Endometrial microvascular endothelial cells (primary cell): Measurements from ENCODE around the gene LAIR1. TPM values are rescaled to one million over a fixed set of nuclear protein-coding genes. Genes with fewer than 3 reads are reported as not detected.
"Not testable (repeated sequence)": the region's sequence is repeated elsewhere in the genome, so short reads cannot be mapped to it uniquely, and the experiment has no call there.

Experiments
- in situ Hi-C: cut with HindIII; loops from 2 replicates; pipeline ENCODE4 v1.10.0; 2017; ENCODE audit warnings: low sequenced_read_pairs, low pct_unique_long_range_greater_than_20kb; ENCODE audit errors: inconsistent ontology term
- total RNA-seq: library from RNA; depleted of rRNA; stranded (reverse); fragments of >200 nt; gene quantifications from one replicate; pipeline ENCODE4 v1.2.3, GENCODE V29; 2015; ENCODE audit errors: inconsistent ontology term

The LAIR1 gene
- total RNA-seq, 1 donor from 2014 or later = not detected

DNA sequence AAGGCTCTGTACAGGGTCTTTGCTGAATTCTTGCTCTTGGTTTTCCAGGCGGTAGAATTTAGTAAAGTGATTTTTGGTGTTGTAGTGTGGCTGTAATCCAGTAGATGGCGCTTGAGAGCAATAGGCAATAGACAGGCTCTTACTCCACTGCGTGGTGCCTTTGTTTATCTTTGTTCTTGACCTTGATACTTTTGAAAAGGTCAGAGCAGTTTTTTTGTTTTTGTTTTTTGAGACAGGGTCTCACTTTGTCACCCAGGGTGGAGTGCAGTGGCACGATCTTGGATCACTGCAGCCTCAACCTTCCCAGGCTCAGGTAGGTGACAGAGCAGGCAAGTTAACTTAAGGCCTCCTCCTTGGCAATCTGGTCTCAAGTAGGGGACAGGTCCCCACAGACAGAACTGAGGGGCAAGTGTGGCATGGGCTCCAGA, 39.5 kb downstream of the LAIR1 start:
- in situ Hi-C loops = no loop called here

DNA sequence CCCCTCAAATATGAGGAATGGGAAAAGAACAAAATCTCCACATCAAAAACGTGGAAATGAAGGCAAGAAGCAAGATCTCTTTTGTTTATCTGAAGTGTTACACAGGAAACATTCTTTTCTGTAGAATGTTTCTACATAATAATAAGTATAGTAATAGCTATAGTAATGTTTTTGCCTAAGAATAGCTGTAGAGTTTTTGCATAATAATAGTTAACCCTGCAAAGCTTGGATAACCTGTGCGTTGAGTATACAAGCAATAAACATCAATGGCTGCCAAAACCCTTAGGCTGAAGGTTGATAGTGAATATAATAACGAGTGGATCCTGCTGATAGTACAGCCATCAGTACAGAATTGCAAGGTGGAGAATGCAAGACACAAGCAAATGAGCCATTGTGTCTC, 40.7 kb downstream of the LAIR1 start:
- in situ Hi-C loops = no loop called here

DNA sequence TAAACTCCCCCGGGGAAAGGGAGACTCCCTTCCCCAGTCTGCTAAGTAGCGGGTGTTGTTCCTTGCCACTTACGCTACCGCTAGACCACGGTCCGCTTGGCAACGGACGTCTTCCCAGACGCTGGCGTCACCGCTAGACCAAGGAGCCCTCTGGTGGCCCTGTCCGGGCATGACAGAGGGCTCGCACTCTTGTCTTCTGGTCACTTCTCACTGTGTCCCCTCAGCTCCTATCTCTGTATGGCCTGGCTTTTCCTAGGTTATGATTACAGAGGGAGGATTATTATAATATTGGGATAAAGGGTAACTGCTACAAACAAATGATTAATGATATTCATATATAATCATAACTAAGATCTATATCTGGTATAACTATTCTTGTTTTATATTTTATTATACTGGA, 41.8 kb downstream of the LAIR1 start:
- in situ Hi-C loops = not testable (repeated sequence)

DNA sequence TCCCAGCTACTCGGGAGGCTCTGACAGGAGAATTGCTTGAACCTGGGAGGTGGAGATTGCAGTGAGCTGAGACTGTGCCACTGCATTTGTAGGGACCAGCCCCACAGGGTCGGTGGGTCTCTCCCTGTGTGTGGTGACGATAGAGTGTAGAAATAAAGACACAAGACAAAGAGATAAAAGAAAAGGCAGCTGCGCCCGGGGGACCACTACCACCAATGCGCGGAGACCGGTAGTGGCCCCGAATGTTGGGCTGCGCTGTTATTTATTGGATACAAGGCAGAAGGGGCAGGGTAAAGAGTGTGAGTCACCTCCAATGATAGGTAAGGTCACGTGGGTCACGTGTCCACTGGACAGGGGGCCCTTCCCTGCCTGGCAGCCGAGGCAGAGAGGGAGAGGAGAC, 42.4 kb downstream of the LAIR1 start:
- in situ Hi-C loops = not testable (repeated sequence)

DNA sequence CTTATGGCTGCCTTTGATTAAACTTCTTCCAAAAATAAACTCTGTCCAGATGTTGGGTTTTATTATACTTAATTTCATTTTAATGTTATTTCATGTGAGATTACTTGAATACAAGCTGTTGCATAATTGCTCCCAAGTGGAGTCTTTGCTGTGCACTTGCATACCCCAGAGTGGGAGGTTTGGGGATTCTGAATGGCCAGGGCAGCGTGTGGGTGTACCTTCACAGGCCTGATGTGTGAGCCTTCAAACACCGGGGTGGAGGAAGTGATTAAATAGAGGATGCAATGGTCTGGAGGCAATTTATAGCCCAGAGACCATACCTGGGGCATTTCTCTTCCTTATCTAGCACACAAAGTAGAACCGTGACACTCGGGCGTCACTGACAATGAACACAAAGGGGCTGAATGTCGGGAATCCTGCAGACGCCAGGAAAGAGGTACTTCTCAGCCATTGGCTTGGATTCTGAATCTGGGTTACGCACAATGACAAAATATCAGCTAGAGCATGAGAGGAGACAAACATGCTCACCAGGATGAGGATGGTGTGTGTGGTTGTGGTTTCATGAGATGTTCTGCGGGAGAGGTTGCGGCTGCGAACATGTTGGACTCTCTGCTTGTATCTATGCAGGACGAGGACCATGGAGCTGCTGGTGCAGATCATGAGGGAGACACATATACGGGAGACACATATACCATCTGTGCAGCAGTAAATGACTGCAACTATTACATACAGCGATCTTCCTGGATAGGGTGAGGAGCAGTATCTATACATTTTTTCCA, 44.6 kb downstream of the LAIR1 start:
- in situ Hi-C loops = no loop called here

DNA sequence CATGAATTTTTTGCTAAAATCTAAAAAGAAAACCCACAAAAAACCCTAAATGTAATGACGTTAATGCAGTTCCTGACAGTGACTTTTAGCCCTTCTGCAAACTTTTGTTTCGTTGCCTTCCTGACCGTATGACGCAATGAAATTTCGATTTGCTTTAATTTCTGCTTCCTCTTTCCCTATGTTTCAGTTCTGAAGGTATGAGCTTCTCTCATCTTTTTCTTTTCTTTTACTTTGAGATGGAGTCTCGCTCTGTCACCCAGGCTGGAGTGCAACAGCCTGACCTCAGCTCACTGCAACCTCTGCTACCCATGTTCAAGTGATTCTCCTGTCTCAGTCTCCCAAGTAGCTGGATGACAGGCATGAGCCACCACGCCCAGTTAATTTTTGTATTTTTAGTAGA, 45.7 kb downstream of the LAIR1 start:
- in situ Hi-C loops = no loop called here

DNA sequence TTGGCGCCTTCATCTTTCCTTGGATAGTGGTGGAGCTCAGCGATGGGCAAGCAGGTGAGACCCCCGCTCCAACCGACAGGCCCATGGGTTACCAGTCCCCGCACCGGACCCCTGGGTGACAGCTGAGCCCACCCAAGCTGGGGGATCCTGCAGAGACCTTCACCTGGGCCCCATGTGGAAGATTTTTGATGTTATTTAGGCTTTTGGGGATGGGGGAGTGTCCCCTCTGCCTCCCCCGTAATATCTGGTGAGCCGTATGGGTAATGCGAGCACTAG, 46.8 kb downstream of the LAIR1 start:
- in situ Hi-C loops = no loop called here

DNA sequence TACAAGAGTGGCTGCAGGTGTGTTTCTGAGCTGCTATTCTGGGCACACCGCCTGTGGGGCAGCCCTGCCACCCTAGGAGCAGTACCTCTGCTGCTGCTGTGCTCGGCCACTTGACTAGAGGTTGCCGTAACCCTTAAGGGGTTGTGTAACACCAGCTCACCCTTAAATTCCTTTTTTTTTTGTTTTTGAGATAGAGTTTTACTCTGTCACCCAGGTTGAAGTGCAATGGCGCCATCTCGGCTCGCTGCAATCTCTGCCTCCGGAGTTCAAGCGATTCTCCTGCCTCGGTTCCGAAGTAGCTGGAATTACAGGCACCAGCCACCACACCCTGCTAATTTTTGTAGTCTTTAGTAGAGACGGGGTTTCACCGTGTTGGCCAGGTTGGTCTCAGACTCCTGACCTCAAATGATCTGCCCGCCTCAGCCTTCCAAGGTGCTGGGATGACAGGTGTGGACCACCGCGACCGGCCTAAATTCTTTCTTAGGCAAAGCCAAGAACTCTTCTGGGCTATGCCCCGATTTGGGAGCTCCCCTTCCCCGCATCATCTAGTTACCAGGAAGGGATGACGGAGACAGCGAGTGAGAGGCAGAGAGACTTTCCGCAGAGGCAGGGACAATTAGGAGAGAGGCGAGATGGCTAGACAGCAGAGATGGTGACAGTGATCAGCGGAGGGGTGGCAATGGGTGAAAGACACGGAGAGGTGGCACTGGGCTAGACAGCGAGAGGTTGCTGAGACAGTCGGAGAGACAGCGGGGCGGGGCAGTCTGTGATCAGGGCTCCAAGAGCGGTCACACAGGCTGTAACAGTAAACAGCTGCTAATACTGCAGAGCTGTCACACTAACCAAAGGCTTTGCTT, 47.4 kb downstream of the LAIR1 start:
- in situ Hi-C loops = no loop called here

DNA sequence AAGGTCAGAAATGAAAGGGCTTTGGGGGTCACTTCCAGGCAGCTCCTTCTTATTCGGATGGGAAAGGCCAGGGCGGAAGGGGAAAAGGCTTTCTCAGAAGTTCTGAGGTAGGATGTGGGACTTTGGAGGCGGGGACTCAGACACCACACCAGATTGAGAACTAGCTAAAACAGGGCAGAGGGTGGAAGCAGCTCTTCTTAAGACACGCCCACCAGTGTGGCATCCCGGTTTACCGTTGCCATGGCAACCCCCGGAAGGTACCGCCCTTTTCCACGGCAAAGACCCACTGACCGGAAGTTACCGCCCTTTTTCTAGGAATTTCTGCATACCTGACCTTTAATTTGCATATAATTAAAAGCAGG, 48.0 kb downstream of the LAIR1 start:
- in situ Hi-C loops = no loop called here

DNA sequence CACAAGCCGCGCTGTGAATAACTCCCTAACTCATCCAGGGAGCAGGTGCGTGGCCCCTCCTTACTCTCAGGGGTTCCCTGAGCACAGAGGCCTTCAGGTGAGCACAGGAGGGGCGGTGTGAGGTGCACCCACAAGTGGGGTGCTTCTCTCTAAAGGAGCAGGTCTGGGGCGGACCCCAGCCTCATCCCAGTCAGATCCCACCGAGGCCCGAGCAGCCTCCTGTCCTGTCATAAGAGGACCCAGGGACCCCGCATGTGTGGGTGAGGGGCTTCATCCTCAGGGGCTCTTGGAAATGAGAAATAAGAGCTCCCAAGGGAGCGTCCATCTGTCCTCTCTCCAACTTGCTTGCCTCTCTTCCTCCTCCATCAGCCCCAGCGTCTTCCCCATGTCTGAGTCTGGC, 48.8 kb downstream of the LAIR1 start:
- in situ Hi-C loops = no loop called here

DNA sequence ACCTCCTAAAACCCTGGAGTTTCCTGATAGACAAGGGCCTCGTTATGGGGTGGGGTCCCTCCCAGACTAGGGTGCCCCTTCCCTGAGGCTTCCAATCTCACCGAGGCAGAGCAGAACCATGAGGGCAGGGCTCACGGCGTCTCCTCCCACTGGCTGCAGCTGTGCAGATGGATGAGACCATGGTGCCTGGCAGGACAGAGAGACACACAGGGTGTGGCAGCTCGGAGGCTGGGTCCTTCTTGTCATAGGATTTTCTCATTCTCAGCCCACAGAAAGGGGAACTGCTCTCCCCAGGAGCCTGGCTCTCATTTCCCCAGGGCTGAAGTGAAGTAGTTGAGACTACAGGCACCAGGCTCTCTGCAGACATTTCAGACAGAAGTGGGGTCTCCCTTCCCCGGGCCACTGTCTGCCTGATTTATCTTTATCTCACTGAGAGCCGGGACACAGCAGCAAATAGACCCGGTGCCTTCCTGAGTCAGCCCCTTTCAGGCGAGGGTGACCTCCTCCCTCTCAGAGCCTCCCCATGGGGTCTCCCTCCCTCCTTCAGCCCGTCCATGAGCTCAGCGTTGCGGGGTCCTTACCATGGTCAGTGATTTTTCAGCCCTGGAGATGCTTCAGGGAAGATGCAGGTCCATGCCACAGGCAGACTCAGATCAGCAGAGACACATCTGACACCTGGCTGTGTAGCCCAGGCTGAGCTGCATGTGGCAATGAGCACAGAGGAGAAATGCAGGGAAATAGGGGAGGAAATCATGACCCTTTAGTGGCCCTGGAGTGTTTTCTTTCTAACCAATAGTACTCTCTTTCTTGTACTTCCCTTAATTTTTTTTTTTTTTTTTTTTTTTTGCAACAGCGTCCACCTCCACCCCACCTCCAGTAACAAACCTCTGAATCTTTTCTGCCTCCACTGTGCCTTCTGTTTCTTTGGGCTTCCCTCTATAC, 52.0 kb downstream of the LAIR1 start, which contains the start of gene LILRA5:
Gene LILRA5 (minus strand): TSS at position 731 of the 942 bp plus-strand sequence. CDS start 147 bp downstream, at position 584.
- in situ Hi-C loops = no loop called here

DNA sequence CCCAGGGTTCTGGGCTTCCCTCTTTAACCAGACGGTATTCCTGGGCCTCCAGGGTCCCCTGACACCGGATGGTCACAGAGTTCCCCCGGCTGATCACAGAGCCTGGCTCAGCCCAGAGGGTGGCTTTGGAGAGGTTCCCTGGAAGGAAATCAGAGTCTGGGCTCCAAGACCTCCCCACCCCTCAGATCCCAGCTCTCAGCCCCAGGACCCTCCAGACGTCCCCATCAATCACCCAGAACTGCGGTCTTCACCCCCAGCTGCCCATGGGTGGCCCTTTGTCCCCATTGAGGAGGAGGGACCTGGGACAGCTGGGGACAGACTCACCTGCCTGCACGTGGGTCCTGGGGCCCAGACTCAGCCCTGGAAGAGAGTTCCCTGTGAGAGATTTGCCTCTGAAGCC, 52.7 kb downstream of the LAIR1 start:
- in situ Hi-C loops = no loop called here

DNA sequence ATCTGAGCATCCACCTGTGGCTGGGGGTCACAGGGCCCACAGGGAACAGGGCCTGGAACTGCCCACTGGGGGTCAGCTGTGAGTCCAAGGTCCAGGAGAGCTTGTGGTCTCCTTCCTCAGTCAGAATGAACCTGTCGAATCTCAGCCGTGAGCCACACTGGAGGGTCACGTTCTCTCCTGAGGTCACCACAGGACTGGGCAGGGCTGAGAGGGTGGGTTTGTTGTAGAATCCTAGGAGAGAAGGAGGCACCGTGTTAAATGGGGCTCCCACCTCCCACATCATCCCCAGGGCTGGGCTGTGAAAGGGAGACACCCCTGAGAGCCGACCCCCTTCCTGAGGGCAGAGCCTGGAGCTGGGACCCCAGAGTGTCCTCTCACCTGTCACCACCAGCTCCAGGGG, 53.2 kb downstream of the LAIR1 start:
- in situ Hi-C loops = no loop called here

DNA sequence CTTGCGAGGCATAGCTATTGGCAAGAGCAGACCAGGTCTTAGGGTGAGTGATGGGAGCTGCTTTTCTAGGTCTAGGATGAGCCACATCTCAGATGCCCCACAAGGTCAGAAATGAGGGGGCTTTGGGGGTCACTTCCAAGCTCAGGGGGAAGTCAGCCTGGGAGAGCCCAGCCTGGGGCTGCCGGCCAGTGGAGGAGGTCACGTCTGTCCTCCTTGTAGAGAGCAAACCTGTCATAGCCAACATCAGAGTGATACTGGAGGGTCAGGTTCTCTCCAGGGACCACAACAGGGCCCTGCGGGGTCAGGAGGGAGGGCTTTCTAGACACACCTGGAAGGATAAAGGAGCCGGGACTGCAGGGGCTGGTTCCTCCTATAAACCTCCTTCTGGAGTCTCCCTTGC, 54.2 kb downstream of the LAIR1 start:
- in situ Hi-C loops = no loop called here

DNA sequence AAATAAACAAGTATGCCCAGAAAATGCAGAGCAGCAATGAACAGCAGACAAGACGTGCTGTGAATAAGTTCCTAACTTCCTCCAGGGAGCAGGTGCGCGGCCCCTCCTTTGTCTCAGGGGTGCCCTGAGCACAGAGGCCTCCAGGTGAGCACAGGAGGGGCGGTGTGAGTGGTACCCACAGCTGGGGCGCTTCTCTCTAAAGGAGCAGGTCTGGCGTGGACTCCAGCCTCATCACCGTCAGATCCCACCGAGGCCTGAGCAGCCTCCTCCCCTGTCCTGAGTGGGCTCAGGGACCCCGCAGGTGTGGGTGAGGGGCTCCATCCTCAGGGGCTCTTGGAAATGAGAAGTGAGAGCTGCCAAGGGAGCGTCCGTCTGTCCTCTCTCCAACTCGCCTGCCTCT, 54.9 kb downstream of the LAIR1 start:
- in situ Hi-C loops = no loop called here

DNA sequence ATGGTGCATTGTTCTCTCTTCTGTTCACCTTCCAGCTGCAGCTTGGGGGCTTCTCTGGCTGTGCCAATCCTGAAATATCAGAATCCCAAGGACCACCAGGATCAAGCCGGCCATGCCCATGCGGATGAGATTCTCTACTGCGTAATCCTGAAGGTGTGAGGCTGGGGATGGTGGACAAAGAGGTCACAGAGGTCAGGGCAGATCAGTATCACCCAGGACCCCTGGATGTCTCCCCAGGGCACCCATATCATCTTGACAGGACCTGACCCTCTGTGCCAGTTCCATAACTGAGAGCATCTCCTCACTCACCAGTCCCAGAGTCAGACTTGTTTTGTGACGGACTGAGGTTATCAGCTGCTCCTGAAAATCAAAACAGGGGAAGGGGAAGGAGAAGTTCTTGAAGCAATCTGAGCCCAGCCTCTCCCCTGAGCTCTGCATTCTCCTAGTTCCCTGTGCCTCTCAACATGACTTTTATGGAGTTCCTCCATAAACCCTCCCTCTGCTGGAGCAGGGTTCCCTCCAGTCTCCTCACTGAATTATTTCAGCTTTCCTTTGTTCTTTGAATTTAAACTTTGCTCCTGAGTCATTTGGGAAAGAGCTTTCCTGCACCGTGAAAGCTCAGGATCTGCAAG, 57.2 kb downstream of the LAIR1 start:
- in situ Hi-C loops = no loop called here

DNA sequence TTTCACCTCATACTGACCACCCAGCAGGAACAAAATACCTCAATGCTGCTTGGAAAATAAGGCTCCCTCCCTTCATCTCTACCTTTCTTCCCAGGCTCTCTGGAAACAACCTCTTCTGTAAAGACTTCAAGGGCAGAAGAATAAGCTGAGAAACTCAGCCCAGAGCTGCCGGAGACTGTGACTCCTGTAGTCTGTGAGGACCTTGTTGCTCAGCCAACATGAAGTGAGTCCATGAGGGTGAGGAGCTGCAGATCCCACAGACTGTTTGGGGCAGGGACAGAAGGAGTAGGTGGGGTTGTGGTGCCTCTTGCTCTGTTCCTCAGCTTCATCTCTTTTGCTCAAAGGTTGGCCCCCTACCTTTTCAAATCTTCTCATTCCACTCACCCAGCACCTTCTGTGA, 59.6 kb downstream of the LAIR1 start:
- in situ Hi-C loops = no loop called here

DNA sequence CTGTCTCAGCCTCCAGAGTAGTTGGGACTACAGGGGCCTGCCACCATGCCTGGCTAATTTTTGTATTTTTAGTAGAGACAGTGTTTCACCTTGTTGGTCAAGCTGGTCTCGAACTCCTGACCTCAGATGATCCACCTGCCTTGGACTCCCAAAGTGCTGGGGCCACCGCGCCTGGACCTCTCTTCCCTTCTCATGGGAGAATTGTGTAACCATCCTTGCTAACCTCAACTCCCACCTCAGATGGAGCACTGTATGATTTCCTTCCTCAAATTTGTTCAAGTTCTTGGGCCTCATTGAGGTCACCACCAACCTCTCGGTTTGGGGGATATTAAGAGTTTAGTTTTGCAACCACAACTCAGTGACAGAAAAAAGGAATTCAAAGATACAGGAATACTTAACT, 62.5 kb downstream of the LAIR1 start:
- in situ Hi-C loops = no loop called here
